Fibroblast of mammary gland (primary cell): ENCODE measurements around the gene LRRC73.

Source experiments
- DNase-seq: peaks from one replicate; pipeline ENCODE4 v3.0.0-alpha.2; 2010; ENCODE audit warnings: low read depth
- H3K4me3 ChIP-seq: 2 replicates; pipeline ENCODE4 v1.5.1; 2011; ENCODE audit warnings: low read depth, mild to moderate bottlenecking, low read length, moderate library complexity; ENCODE audit not compliant: control insufficient read depth
- CTCF ChIP-seq: conservative IDR thresholded peaks from 2 replicates; pipeline ENCODE4 v1.5.1; 2011; ENCODE audit warnings: low read depth, low read length, inconsistent platforms; ENCODE audit not compliant: control insufficient read depth, insufficient read depth

The LRRC73 gene

GRCh38 chr6:43510827-43511163 is 649 bp upstream of the LRRC73 start:
- peak overlapping the region; percentile 52 for H3K4me3 ChIP-seq
- DNase-seq = no peak
- no peak for TF ChIP-seq CTCF

- DNase-seq = no peak
- TF ChIP-seq CTCF = no peak
- peak overlapping the region; percentile 25 for H3K4me3 ChIP-seq
Observed at GRCh38 chr6:43509142-43509983, 783 bp downstream of the LRRC73 start.

GRCh38 chr6:43508481-43509141 is 1.5 kb downstream of the LRRC73 start:
- H3K4me3 ChIP-seq = no peak overlapping the region
- TF ChIP-seq CTCF = no peak
- DNase-seq = no peak

GRCh38 chr6:43506667-43507471 is 3.3 kb downstream of the LRRC73 start:
- H3K4me3 ChIP-seq = no peak overlapping the region
- DNase-seq = peak; percentile 84
- peak; percentile 98 for TF ChIP-seq CTCF

- no peak overlapping the region for H3K4me3 ChIP-seq
- TF ChIP-seq CTCF = no peak
- DNase-seq = no peak
Observed at GRCh38 chr6:43506171-43506570, 4.0 kb downstream of the LRRC73 start.

GRCh38 chr6:43505718-43506117 is 4.4 kb downstream of the LRRC73 start:
- no peak for TF ChIP-seq CTCF
- DNase-seq = no peak
- H3K4me3 ChIP-seq = no peak overlapping the region
